Naive thymus-derived CD8-positive, alpha-beta T cell (primary cell): Measurements from ENCODE around the gene PHF21B. TPM values are rescaled to one million over a fixed set of nuclear protein-coding genes. Genes with fewer than 3 reads are reported as not detected.

Experiments
- ATAC-seq, 2 donors: fragments of 150-1000 bp; cut with Tn5 transposase in 1 of 2; sonication (Bioruptor Pico), chemical (Tn5 transposase) in 1 of 2; 1 replicate in 1 of 2; 2 replicates in 1 of 2; pipeline ENCODE4 v1.10.0; 2021; ENCODE audit warnings: mild to moderate bottlenecking in 2 of 2, moderate library complexity in 2 of 2
- POLR2A ChIA-PET: fragments of 350-600 bp; sonication (Branson Sonifier 250); formaldehyde crosslinking; loops from one replicate; lab custom pipeline; 2021; ENCODE audit warnings: antibody characterized with exemption; lab: Charles Lee
- DNase-seq, 10 donors: peaks; one replicate each; pipeline versions ENCODE4 v3.0.0 to v3.0.0-alpha.2; 2020 to 2022
- H3K27ac Mint-ChIP-seq, 10 donors: one replicate each; pipeline ENCODE4 v1.8.0; 2020 to 2022; ENCODE audit warnings: mild to moderate bottlenecking in 10 of 10, mixed read lengths in 10 of 10, moderate library complexity in 4 of 10, inconsistent platforms in 1 of 10
- H3K27me3 Mint-ChIP-seq, 5 donors: one replicate each; pipeline ENCODE4 v1.8.0; 2021 to 2022; ENCODE audit warnings: mixed read lengths in 5 of 5
- H3K36me3 Mint-ChIP-seq, 3 donors: one replicate each; pipeline ENCODE4 v1.8.0; 2020 to 2022; ENCODE audit warnings: mixed read lengths in 3 of 3, mild to moderate bottlenecking in 2 of 3, inconsistent platforms in 1 of 3
- H3K4me1 Mint-ChIP-seq, 4 donors: one replicate each; pipeline ENCODE4 v1.8.0; 2021 to 2022; ENCODE audit warnings: mixed read lengths in 4 of 4
- H3K4me3 Mint-ChIP-seq, 10 donors: one replicate each; pipeline ENCODE4 v1.8.0; 2020 to 2022; ENCODE audit warnings: mild to moderate bottlenecking in 10 of 10, mixed read lengths in 10 of 10, moderate library complexity in 6 of 10, inconsistent platforms in 1 of 10
- H3K9me3 Mint-ChIP-seq, 9 donors: one replicate each; pipeline ENCODE4 v1.8.0; 2020 to 2022; ENCODE audit warnings: mixed read lengths in 9 of 9, mild to moderate bottlenecking in 3 of 9, inconsistent platforms in 1 of 9, moderate library complexity in 1 of 9
- polyA plus RNA-seq, 3 donors: library from polyadenylated mRNA; unstranded; fragments of 300-500 nt; fragmentation: Illumina TruSeq; gene quantifications; one replicate each; pipeline ENCODE4 v1.2.3, GENCODE V29; 2021
- total RNA-seq, 8 experiments: library from RNA in 2 of 8; stranded (reverse) in 2 of 8; gene quantifications; one replicate each; pipeline ENCODE4 v1.2.3 and lab custom pipeline; 2021 to 2026

PHF21B gene
- total and polyA plus RNA-seq, 5 experiments from 2014 or later: not detected

DNA sequence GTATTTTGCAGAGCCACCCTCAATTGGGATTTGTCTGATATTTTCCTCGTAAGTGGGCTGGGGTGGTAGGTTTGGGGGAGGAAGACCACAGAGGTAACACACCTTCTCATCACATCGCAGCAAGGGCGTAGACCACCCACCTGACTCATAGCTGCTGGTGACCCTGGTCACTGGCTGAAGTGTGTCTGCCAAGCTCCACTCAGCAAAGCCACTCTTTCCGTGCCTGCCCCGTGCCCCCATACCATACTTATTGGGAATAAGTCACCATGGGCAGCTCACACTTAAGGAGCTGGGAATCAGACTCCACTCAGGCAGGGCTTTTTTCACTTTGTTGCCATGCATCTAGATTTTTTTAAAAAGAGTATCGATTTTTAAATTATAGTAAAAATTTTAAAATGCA is 111.6 kb downstream of the PHF21B start:
- ATAC-seq: no peak
- Mint-ChIP-seq H3K4me1 (no peaks in the 10 kb centered on the region), H3K27ac (no peak overlapping the region), H3K4me3 (no peak overlapping the region), H3K27me3 (peaks cover 0 to 9% (median 8%) of the 10 kb centered on the region in 5 donors), H3K9me3 (peaks cover 0 to 30% (median 9%) of the 10 kb centered on the region in 9 donors), H3K36me3 (peaks cover 0 to 13% (median 2%) of the 10 kb centered on the region in 3 donors)
- peak in 2 of 10 donors; percentile 13 to 22 for DNase-seq
- POLR2A ChIA-PET: no interaction called here

DNA sequence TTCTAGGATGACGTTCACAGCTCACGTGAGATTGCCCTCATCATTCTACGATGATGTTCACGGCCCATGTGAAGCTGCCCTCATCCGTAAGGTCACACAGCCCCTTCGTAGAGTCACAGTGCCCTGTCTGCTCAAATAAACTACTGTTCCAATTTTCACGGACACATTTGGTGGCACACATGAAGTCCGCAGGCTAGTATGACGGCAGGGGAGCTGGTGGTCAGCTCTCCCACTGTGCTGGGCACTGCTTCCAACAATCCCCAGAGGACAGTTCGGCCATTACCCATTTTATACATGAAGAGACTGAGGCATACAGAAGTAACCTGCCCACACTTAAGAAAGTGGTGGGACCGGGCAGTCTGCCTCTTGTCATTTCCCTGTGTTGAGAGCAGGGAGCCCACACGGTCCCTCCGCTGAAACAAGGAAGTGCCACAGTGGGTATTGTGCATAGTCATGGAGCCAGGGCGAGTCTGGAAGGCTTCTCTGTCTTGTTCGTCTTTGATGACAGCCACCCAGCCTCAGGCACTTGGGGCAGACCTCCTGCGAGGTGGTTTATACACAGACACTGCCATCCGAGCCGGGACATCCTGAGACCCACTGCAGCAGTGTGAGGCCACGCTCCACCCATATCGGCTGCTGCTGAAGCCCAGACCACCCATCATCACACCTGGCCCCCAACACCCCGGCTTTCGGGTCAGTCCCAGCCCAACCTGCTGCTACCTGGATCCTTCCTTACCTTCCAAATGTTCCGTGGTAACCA is 114.3 kb downstream of the PHF21B start:
- Mint-ChIP-seq H3K36me3 (no peaks in the 10 kb centered on the region), H3K27me3 (peaks cover 0 to 3% (median 0%) of the 10 kb centered on the region in 5 donors)
- ATAC-seq: no peak

GRCh38 chr22:44894782-44895181 is 115.0 kb downstream of the PHF21B start:
- DNase-seq (no peak), ATAC-seq (no peak)
- POLR2A ChIA-PET: no interaction called here
- H3K27ac Mint-ChIP-seq: no peak overlapping the region
- H3K4me1 Mint-ChIP-seq: no peaks in the 10 kb centered on the region
- H3K4me3 Mint-ChIP-seq: no peak overlapping the region
- H3K27me3 Mint-ChIP-seq: no peaks in the 10 kb centered on the region
- H3K36me3 Mint-ChIP-seq: no peaks in the 10 kb centered on the region
- H3K9me3 Mint-ChIP-seq: peaks cover 0 to under 1% (median 0%) of the 10 kb centered on the region in 9 donors

More for the DNA sequence above, 114.3 kb downstream of the PHF21B start:
- no peak for DNase-seq
- POLR2A ChIA-PET: no interaction called here
- no peak overlapping the region for H3K4me3 Mint-ChIP-seq
- peaks cover 0 to 6% (median 0%) of the 10 kb centered on the region in 9 donors for H3K9me3 Mint-ChIP-seq
- no peaks in the 10 kb centered on the region for H3K4me1 Mint-ChIP-seq
- no peak overlapping the region for H3K27ac Mint-ChIP-seq

DNA sequence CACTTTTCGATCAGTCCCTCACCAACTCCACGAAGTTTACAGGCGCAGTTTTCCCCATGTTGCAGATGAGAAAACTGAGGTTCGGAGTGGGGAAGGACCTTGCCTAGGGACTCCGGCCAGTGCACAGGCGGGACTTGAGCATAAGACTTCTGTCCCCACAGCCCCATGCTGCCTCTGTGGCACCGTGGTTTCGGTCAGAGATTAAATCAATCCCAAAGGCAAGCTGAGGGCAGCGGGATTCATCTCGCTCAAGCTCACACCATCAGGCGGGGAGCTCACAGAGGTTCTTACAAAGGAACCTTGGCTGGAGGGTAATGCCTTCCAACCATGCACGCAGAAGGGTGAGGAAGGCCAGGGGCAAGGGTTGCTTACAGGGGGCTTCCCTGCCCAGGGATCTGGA is 115.5 kb downstream of the PHF21B start:
- Mint-ChIP-seq H3K36me3 (no peaks in the 10 kb centered on the region), H3K4me1 (no peaks in the 10 kb centered on the region), H3K27ac (no peak overlapping the region), H3K27me3 (no peaks in the 10 kb centered on the region), H3K4me3 (no peak overlapping the region), H3K9me3 (no peaks in the 10 kb centered on the region)
- POLR2A ChIA-PET: no interaction called here
- DNase-seq (no peak), ATAC-seq (no peak)

GRCh38 chr22:44893731-44894080 is 116.1 kb downstream of the PHF21B start:
- POLR2A ChIA-PET: no interaction called here
- H3K27me3 Mint-ChIP-seq: no peaks in the 10 kb centered on the region
- no peak overlapping the region for H3K4me3 Mint-ChIP-seq
- H3K9me3 Mint-ChIP-seq: no peaks in the 10 kb centered on the region
- no peak for DNase-seq
- no peaks in the 10 kb centered on the region for H3K4me1 Mint-ChIP-seq
- no peak overlapping the region for H3K27ac Mint-ChIP-seq
- ATAC-seq: no peak
- no peaks in the 10 kb centered on the region for H3K36me3 Mint-ChIP-seq

DNA sequence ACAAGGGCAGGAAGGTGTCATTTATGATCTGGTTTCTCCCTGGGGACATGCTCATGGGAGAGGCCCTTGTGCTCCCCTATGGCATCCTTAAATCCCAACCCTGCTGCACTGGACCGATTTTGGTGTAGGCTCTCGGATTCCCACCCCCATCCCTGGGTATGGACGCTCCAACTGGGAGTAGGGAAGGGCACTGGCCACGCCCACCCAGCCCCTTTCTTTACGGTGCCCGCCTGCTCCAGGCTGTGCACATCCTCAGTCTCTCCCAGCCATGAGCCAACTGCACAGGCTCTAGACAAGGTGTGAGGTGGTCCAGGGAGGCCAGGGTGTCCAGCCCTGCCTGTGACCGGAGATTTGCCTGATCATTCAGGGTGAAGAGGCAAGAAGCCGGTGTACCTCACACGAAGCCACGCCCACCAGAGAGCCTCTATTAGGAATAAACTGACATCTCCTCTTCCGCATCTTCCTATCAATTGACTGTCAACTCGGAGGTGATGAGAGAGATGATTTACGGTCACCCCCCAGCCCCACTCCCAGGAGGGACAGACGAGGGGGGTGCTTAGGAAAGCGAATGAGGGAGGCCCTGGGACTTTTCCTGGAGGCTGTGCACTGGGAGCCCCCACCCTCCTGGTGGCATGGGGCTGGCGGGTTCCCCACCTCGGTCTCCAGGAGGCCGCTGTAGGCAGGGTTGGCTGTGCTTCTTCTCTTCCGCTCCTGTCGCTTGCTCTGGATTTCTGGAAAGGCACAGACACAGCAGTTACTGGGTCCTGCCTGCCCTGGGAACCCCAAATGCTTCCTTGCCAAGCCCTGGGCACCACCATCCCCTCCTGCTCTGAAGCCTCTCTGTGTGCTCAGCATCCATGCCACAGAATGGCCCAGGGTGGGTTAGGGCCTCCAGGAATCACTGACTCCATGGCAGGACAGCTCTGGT is 116.7 kb downstream of the PHF21B start:
- Mint-ChIP-seq H3K27me3 (no peaks in the 10 kb centered on the region), H3K9me3 (no peaks in the 10 kb centered on the region), H3K4me1 (no peaks in the 10 kb centered on the region), H3K36me3 (no peaks in the 10 kb centered on the region), H3K27ac (no peak overlapping the region), H3K4me3 (no peak overlapping the region)
- no peak for ATAC-seq
- no peak for DNase-seq
- POLR2A ChIA-PET: no interaction called here

DNA sequence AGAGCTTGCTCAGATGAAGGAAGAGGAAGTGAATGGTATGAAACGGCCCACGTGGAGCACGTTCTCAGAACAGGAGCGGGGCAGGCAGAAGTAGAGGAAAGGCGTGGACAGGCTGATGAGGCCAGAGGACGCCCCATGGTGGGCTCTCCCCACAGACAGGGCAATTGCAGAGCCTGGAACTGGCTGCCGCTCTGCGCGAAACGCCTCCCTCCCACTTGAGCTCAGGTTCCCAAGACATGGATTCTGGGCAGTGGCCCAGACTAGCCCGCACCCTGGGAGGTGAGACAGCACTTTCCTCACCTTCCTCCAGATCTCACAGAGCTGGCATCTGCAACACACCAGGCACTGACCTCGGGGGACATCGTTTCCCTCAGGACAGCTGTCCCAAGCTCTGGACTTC is 117.6 kb downstream of the PHF21B start:
- DNase-seq (no peak), ATAC-seq (no peak)
- H3K27ac Mint-ChIP-seq: no peak overlapping the region
- H3K4me3 Mint-ChIP-seq: no peak overlapping the region
- no peaks in the 10 kb centered on the region for H3K9me3 Mint-ChIP-seq
- H3K36me3 Mint-ChIP-seq: no peaks in the 10 kb centered on the region
- H3K27me3 Mint-ChIP-seq: no peaks in the 10 kb centered on the region
- H3K4me1 Mint-ChIP-seq: no peaks in the 10 kb centered on the region
- POLR2A ChIA-PET: no interaction called here

DNA sequence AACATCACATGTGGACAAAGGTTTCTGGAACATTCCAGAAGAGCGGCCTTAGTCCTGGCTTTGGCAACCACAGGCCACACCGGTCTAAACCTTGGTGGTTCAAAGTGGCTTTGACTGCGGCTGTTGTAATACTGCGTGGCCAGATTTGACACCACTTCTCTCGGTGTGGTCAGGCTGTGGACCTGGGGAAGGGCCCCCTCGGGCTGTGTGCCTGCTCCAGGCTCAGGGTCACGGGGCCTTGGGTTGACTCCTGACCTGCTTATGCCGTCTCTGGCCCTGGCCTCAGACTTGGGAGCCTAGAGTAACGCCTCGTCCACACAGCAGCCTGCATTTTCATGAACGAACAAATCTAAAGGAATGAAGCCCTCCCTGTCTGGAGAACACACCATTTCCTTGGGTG is 118.0 kb downstream of the PHF21B start:
- Mint-ChIP-seq H3K27me3 (no peaks in the 10 kb centered on the region), H3K9me3 (no peaks in the 10 kb centered on the region), H3K27ac (no peak overlapping the region), H3K4me3 (no peak overlapping the region), H3K36me3 (no peaks in the 10 kb centered on the region), H3K4me1 (no peaks in the 10 kb centered on the region)
- DNase-seq (no peak), ATAC-seq (no peak)
- POLR2A ChIA-PET: no interaction called here

- Mint-ChIP-seq H3K4me1 (no peaks in the 10 kb centered on the region), H3K4me3 (no peak overlapping the region), H3K9me3 (no peaks in the 10 kb centered on the region), H3K27me3 (no peaks in the 10 kb centered on the region), H3K27ac (no peak overlapping the region), H3K36me3 (no peaks in the 10 kb centered on the region)
- POLR2A ChIA-PET: no interaction called here
- DNase-seq (no peak), ATAC-seq (no peak)
Observed at GRCh38 chr22:44891293-44891747, 118.5 kb downstream of the PHF21B start.

GRCh38 chr22:44890416-44891292 is 119.2 kb downstream of the PHF21B start:
- Mint-ChIP-seq H3K4me1 (no peaks in the 10 kb centered on the region), H3K27ac (peak overlapping the region in 1 of 10 donors; percentile 42), H3K27me3 (peaks cover 0 to 3% (median 0%) of the 10 kb centered on the region in 5 donors), H3K4me3 (no peak overlapping the region), H3K9me3 (no peaks in the 10 kb centered on the region), H3K36me3 (no peaks in the 10 kb centered on the region)
- POLR2A ChIA-PET: no interaction called here
- ATAC-seq (no peak), DNase-seq (no peak)

- no peaks in the 10 kb centered on the region for H3K9me3 Mint-ChIP-seq
- H3K4me3 Mint-ChIP-seq: no peak overlapping the region
- ATAC-seq: no peak
- POLR2A ChIA-PET: no interaction called here
- DNase-seq: peak in 1 of 10 donors; percentile 41
- peaks cover 0 to 3% (median 0%) of the 10 kb centered on the region in 5 donors for H3K27me3 Mint-ChIP-seq
- H3K36me3 Mint-ChIP-seq: no peaks in the 10 kb centered on the region
- H3K27ac Mint-ChIP-seq: no peak overlapping the region
- no peaks in the 10 kb centered on the region for H3K4me1 Mint-ChIP-seq
Observed at GRCh38 chr22:44889255-44889878, 120.4 kb downstream of the PHF21B start.
